Right ventricle myocardium inferior (tissue), 1 donor: ENCODE measurements around the gene CRYZL1. TPM values are rescaled to one million over a fixed set of nuclear protein-coding genes. Genes with fewer than 3 reads are reported as not detected.
A peak's percentile ranks its signal among the peaks of the same experiment; 100 is the strongest.
"Not testable (repeated sequence)": the region's sequence is repeated elsewhere in the genome, so short reads cannot be mapped to it uniquely, and the experiment has no call there.

Experiments used
- ATAC-seq: fragments of 200-7000 bp; cut with Tn5 transposase; one replicate; pipeline ENCODE4 v1.9.1; 2020; ENCODE audit warnings: mild to moderate bottlenecking, moderate library complexity
- DNase-seq: peaks from one replicate; pipeline ENCODE4 v3.0.0; 2021; ENCODE audit errors: missing footprints
- intact Hi-C: fragments of 100-400 bp; cut with DNase I; formaldehyde crosslinking; loops from one replicate; pipeline ENCODE4 v1.11.0; 2022
- total RNA-seq: library from RNA; stranded (reverse); fragmentation: NEBNext Ultra II Directional; extraction: Animal tissue kit (Norgen Biotek cat#: 25700); gene quantifications from one replicate; pipeline ENCODE4 v1.2.1, GENCODE V29; 2021
- donor health status: DM: no; HTN: yes; CAD: no; lungs with severe emphysema.

The CRYZL1 gene
- total RNA-seq, 1 donor from 2014 or later: 23.2 TPM

- DNase-seq (no peak), ATAC-seq (no peak)
- intact Hi-C loops: no loop called here
These were observed 57.1 kb downstream of the CRYZL1 start for GRCh38 chr21:33584455-33584854.

GRCh38 chr21:33578959-33579542 lies 62.5 kb downstream of the CRYZL1 start:
- ATAC-seq: no peak
- DNase-seq: no peak
- intact Hi-C loops: no loop called here

- ATAC-seq: no peak
- intact Hi-C loops: no loop called here
- no peak for DNase-seq
These were observed 63.3 kb downstream of the CRYZL1 start for GRCh38 chr21:33578214-33578613.

GRCh38 chr21:33576741-33577141 lies 64.8 kb downstream of the CRYZL1 start:
- peak; percentile 28 for ATAC-seq
- DNase-seq, intact Hi-C loops: not testable (repeated sequence)

GRCh38 chr21:33572350-33572749 lies 69.2 kb downstream of the CRYZL1 start:
- ATAC-seq (no peak), DNase-seq (no peak)
- intact Hi-C loops: no loop called here

GRCh38 chr21:33569991-33570390 lies 71.5 kb downstream of the CRYZL1 start:
- DNase-seq: no peak
- intact Hi-C loops: no loop called here
- ATAC-seq: no peak

- ATAC-seq (no peak), DNase-seq (no peak)
- intact Hi-C loops: no loop called here
These were observed 73.1 kb downstream of the CRYZL1 start for GRCh38 chr21:33568448-33568847.

GRCh38 chr21:33567914-33568313 lies 73.6 kb downstream of the CRYZL1 start:
- DNase-seq: no peak
- intact Hi-C loops: no loop called here
- ATAC-seq: no peak

GRCh38 chr21:33566514-33566913 lies 75.0 kb downstream of the CRYZL1 start:
- intact Hi-C loops: no loop called here
- DNase-seq (no peak), ATAC-seq (no peak)

- DNase-seq: no peak
- no peak for ATAC-seq
- intact Hi-C loops: no loop called here
These were observed 79.2 kb downstream of the CRYZL1 start for GRCh38 chr21:33562389-33562788.

- intact Hi-C loops: no loop called here
- DNase-seq (no peak), ATAC-seq (no peak)
These were observed 80.2 kb downstream of the CRYZL1 start for GRCh38 chr21:33561373-33561772.

GRCh38 chr21:33560965-33561364 lies 80.6 kb downstream of the CRYZL1 start:
- no peak for ATAC-seq
- intact Hi-C loops: no loop called here
- DNase-seq: no peak

GRCh38 chr21:33559813-33560212 lies 81.7 kb downstream of the CRYZL1 start:
- ATAC-seq (no peak), DNase-seq (no peak)
- intact Hi-C loops: no loop called here

GRCh38 chr21:33558777-33559421 lies 82.6 kb downstream of the CRYZL1 start:
- intact Hi-C loops: no loop called here
- DNase-seq (no peak), ATAC-seq (no peak)

GRCh38 chr21:33557447-33557846 lies 84.1 kb downstream of the CRYZL1 start:
- DNase-seq (no peak), ATAC-seq (no peak)
- intact Hi-C loops: no loop called here

- DNase-seq: no peak
- intact Hi-C loops: no loop called here
- ATAC-seq: no peak
These were observed 86.6 kb downstream of the CRYZL1 start for GRCh38 chr21:33554982-33555344.

GRCh38 chr21:33554236-33554981 lies 87.1 kb downstream of the CRYZL1 start:
- DNase-seq (no peak), ATAC-seq (no peak)
- intact Hi-C loops: no loop called here

- intact Hi-C loops: no loop called here
- DNase-seq (no peak), ATAC-seq (no peak)
These were observed 88.4 kb downstream of the CRYZL1 start for GRCh38 chr21:33552999-33553598.

- peak; percentile 48 for ATAC-seq
- intact Hi-C loops: no loop called here
- DNase-seq: no peak
These were observed 89.2 kb downstream of the CRYZL1 start for GRCh38 chr21:33552093-33552998.
